HG02623 (cell line): Measurements from ENCODE around the gene FGD2.
"Not testable (repeated sequence)": the region's sequence is repeated elsewhere in the genome, so short reads cannot be mapped to it uniquely, and the experiment has no call there.

Source experiments
- ATAC-seq: cut with Tn5 transposase; IDR thresholded peaks from one replicate; pipeline ENCODE4 v1.9.1; 2021; ENCODE audit warnings: moderate library complexity; ENCODE audit not compliant: unreplicated experiment

The FGD2 gene

GRCh38 chr6:36989264-36989663, 16.2 kb upstream of the FGD2 start:
- no peak for ATAC-seq

GRCh38 chr6:36990401-36990800, 15.1 kb upstream of the FGD2 start:
- ATAC-seq, result not testable (repeated sequence)

GRCh38 chr6:36997811-36998722, 7.4 kb upstream of the FGD2 start:
- ATAC-seq, result no peak

GRCh38 chr6:36998723-36999038, 6.8 kb upstream of the FGD2 start:
- no peak for ATAC-seq

- no peak for ATAC-seq
These were observed 6.2 kb upstream of the FGD2 start for GRCh38 chr6:36999061-36999750.

GRCh38 chr6:36999751-37000125, 5.7 kb upstream of the FGD2 start:
- ATAC-seq, result no peak

- ATAC-seq, result no peak
These were observed 1.1 kb upstream of the FGD2 start for GRCh38 chr6:37004044-37004980.

GRCh38 chr6:37005827-37006567, 542 bp downstream of the FGD2 start:
- ATAC-seq, result no peak

GRCh38 chr6:37006793-37007339, 1.4 kb downstream of the FGD2 start:
- ATAC-seq, result no peak

GRCh38 chr6:37007340-37008043, 2.0 kb downstream of the FGD2 start:
- no peak for ATAC-seq

- ATAC-seq, result no peak
These were observed 3.3 kb downstream of the FGD2 start for GRCh38 chr6:37008484-37009465.

- no peak for ATAC-seq
These were observed 5.0 kb downstream of the FGD2 start for GRCh38 chr6:37010402-37010892.

- ATAC-seq, result no peak
These were observed 6.4 kb downstream of the FGD2 start for GRCh38 chr6:37011656-37012378.

GRCh38 chr6:37013516-37014491, 8.3 kb downstream of the FGD2 start:
- ATAC-seq, result no peak

GRCh38 chr6:37014667-37015066, 9.2 kb downstream of the FGD2 start:
- no peak for ATAC-seq

GRCh38 chr6:37015532-37015931, 10.1 kb downstream of the FGD2 start:
- ATAC-seq, result no peak

- ATAC-seq, result no peak
These were observed 11.5 kb downstream of the FGD2 start for GRCh38 chr6:37016995-37017394.
